GM12878 (cell line): ENCODE results near the gene SMO. TPM values are rescaled to one million over a fixed set of nuclear protein-coding genes. Genes with fewer than 3 reads are reported as not detected.

Experiments used
- ATAC-seq: fragments of 200-7000 bp; cut with Tn5 transposase; 3 replicates; pipeline ENCODE4 v1.9.1; 2020; ENCODE audit warnings: mild to moderate bottlenecking, moderate library complexity
- BruUV-seq: library from RNA; stranded (reverse); fragments of 400-500 nt; replicated peaks from 2 replicates; lab custom pipeline; 2021; lab: Mats Ljungman, UMichigan
- CTCF ChIA-PET: fragments of 300-600 bp; sonication (Branson Sonifier 250); formaldehyde crosslinking; extraction: SDS; loops from one replicate; lab custom pipeline; 2021; ENCODE audit warnings: inconsistent platforms; lab: Yijun Ruan, JAX
- POLR2A ChIA-PET: fragments of 350-600 bp; formaldehyde crosslinking; extraction: SDS; loops from one replicate; lab custom pipeline; 2021; ENCODE audit warnings: inconsistent platforms; lab: Charles Lee
- RAD21 ChIA-PET: fragments of 300-600 bp; sonication (Branson Sonifier 250); formaldehyde crosslinking; loops from one replicate; lab custom pipeline; 2023; ENCODE audit warnings: antibody characterized with exemption; ENCODE audit not compliant: unreplicated experiment; lab: Charles Lee
- SMC1A ChIA-PET: fragments of 300-600 bp; sonication (Branson Sonifier 250); formaldehyde crosslinking; loops from one replicate; lab custom pipeline; 2023; ENCODE audit not compliant: unreplicated experiment, uncharacterized antibody; lab: Charles Lee
- DNase-seq: peaks from one replicate; pipeline ENCODE4 v3.0.0-alpha.2; 2011; ENCODE audit warnings: low read depth, low spot score
- FAIRE-seq: peaks from 3 replicates; lab custom pipeline; 2011; peaks lifted over from hg19 to GRCh38; lab: Jason Lieb, UNC
- H2AFZ ChIP-seq: 2 replicates; pipeline ENCODE4 v1.6.0; 2011; ENCODE audit warnings: low read depth, low read length, control low read depth; ENCODE audit not compliant: control insufficient read depth
- H3K27ac ChIP-seq: 2 replicates; pipeline ENCODE4 v1.5.1; 2011; ENCODE audit warnings: control low read depth; ENCODE audit not compliant: control insufficient read depth, insufficient read depth
- H3K27me3 ChIP-seq, 2 experiments: replicated peaks in 1 of 2; 2 replicates each; pipeline versions ENCODE4 v1.6.0 to v1.6.1; 2011; ENCODE audit warnings: low read length in 1 of 2; ENCODE audit not compliant: control insufficient read depth in 2 of 2, insufficient read depth in 2 of 2
- H3K36me3 ChIP-seq, 2 experiments: 2 replicates each; pipeline ENCODE4 v1.5.1; 2011; ENCODE audit warnings: low read length in 1 of 2; ENCODE audit not compliant: control insufficient read depth in 2 of 2, insufficient read depth in 2 of 2
- H3K4me1 ChIP-seq: 2 replicates; pipeline ENCODE4 v1.6.1; 2011; ENCODE audit warnings: mild to moderate bottlenecking, low read length, moderate library complexity, mixed read lengths; ENCODE audit not compliant: control insufficient read depth, insufficient read depth
- H3K4me2 ChIP-seq: 2 replicates; pipeline ENCODE4 v1.6.0; 2011; ENCODE audit warnings: control low read depth; ENCODE audit not compliant: control insufficient read depth, insufficient read depth
- H3K4me3 ChIP-seq: fragments of 200-600 bp; sonication (generic); 2 replicates; pipeline ENCODE4 v1.5.1; 2016
- H3K79me2 ChIP-seq: 2 replicates; pipeline ENCODE4 v1.6.0; 2011; ENCODE audit warnings: low read length; ENCODE audit not compliant: control insufficient read depth, insufficient read depth
- H3K9ac ChIP-seq: 2 replicates; pipeline ENCODE4 v1.8.0; 2011; ENCODE audit warnings: low read length, control low read depth, mixed read lengths; ENCODE audit not compliant: control insufficient read depth, insufficient read depth
- H3K9me3 ChIP-seq: replicated peaks from 3 replicates; pipeline ENCODE4 v1.5.1; 2011; ENCODE audit warnings: mild to moderate bottlenecking, low read length; ENCODE audit not compliant: control insufficient read depth, insufficient read depth
- H4K20me1 ChIP-seq: 2 replicates; pipeline ENCODE4 v1.6.0; 2011; ENCODE audit not compliant: control insufficient read depth, insufficient read depth
- ZNF274 ChIP-seq: IDR thresholded peaks from one replicate; pipeline ENCODE4 v1.8.0; 2011; ENCODE audit not compliant: insufficient read length, insufficient read depth
- WGBS: methylation state at CpG from one replicate; pipeline ENCODE4 v1.1.6; 2016; ENCODE audit warnings: low lambda C conversion rate; ENCODE audit not compliant: insufficient replicate concordance, insufficient coverage; ENCODE audit errors: missing lambda C conversion rate; 5-methylcytosine and 5-hydroxymethylcytosine counted together
- in situ Hi-C: fragments of 300-500 bp; cut with MboI; formaldehyde crosslinking; loops from 9 replicates; pipeline ENCODE4 v1.14.3; 2018; ENCODE audit warnings: mixed read lengths
- intact Hi-C: fragments of 100-400 bp; cut with micrococcal nuclease; formaldehyde crosslinking; loops from one replicate; pipeline ENCODE4 v1.14.2; 2022; ENCODE audit not compliant: unreplicated experiment
- polyA plus RNA-seq, 11 experiments: library from polyadenylated mRNA; depleted of rRNA in 4 of 11; unstranded in 6 of 11; stranded (reverse) in 5 of 11; fragments of >200 nt; fragmentation: Nextera tagmentation in 4 of 11; fragmentation: Illumina TruSeq in 1 of 11; extraction: Ambion mirVana in 4 of 11; extraction: Trizol in 1 of 11; gene quantifications; 1 replicate in 1 of 11; 2 replicates in 10 of 11; pipeline versions ENCODE4 v1.2.1 to v1.2.3, GENCODE V29; 2011 to 2016; ENCODE audit warnings: inconsistent platforms in 2 of 11, missing spikeins in 2 of 11, low read depth in 1 of 11
- total RNA-seq, 4 experiments: library from RNA; depleted of rRNA in 3 of 4; stranded (reverse); fragments of >200 nt in 3 of 4; fragmentation: Illumina TruSeq in 1 of 4; extraction: Trizol in 1 of 4; gene quantifications; 2 replicates each; pipeline versions ENCODE4 v1.2.1 to v1.2.3, GENCODE V29; 2013 to 2021
- TF ChIP-seq, protein P1 (sequence below), 3 experiments: IDR thresholded peaks in 2 of 3; conservative IDR thresholded peaks in 1 of 3; 2 replicates each; pipeline ENCODE4 v1.5.1; 2011; ENCODE audit warnings: low read depth in 3 of 3, low read length in 3 of 3, mild to moderate bottlenecking in 3 of 3, control low read depth in 2 of 3, moderate library complexity in 2 of 3, inconsistent platforms in 1 of 3, mixed read lengths in 1 of 3; ENCODE audit not compliant: control insufficient read depth in 2 of 3, insufficient read depth in 1 of 3; ENCODE audit errors: extremely low read depth in 1 of 3

Gene SMO
- total and polyA plus RNA-seq, 10 of the 15 experiments (the other 5 are each of a cell fraction or from before 2014, with no cell fraction given): 0.40 to 11.2 (median 2.6) TPM

GRCh38 chr7:129193892-129194291 lies 5.5 kb downstream of the SMO start:
- CTCF ChIA-PET: interaction anchor here (1.2 to 1.3 kb wide), 2 partner anchors 12 to 30 kb away, joined by 3 to 5 read pairs; no protein-coding TSS in a partner anchor

More at GRCh38 chr7:129193892-129194291, 5.5 kb downstream of the SMO start:
- Histone ChIP-seq H3K36me3 (no peaks in the 10 kb centered on the region), H4K20me1 (no peaks in the 10 kb centered on the region), H3K4me1 (peaks cover 3% of the 10 kb centered on the region; the same call in 1 of the 2 replicates), H3K27me3 (0 out of 4 replicates have a peak, but pooled peaks cover 0 to 1% of the 10 kb centered on the region in 2 experiments), H3K4me3 (no peak overlapping the region), H3K4me2 (no peak overlapping the region), H2AFZ (no peak overlapping the region), H3K27ac (no peak overlapping the region), H3K9ac (no peak overlapping the region), H3K9me3 (no peaks in the 10 kb centered on the region; the same call in 2 of the 3 replicates), H3K79me2 (no peaks in the 10 kb centered on the region; the same call in 1 of the 2 replicates)
- FAIRE-seq (no peak), DNase-seq (no peak), ATAC-seq (no peak)
- WGBS: 87% methylated on average over 3 of the region's 3 CpGs
- TF ChIP-seq ZNF274: no peak
- TF ChIP-seq, protein P1, sequence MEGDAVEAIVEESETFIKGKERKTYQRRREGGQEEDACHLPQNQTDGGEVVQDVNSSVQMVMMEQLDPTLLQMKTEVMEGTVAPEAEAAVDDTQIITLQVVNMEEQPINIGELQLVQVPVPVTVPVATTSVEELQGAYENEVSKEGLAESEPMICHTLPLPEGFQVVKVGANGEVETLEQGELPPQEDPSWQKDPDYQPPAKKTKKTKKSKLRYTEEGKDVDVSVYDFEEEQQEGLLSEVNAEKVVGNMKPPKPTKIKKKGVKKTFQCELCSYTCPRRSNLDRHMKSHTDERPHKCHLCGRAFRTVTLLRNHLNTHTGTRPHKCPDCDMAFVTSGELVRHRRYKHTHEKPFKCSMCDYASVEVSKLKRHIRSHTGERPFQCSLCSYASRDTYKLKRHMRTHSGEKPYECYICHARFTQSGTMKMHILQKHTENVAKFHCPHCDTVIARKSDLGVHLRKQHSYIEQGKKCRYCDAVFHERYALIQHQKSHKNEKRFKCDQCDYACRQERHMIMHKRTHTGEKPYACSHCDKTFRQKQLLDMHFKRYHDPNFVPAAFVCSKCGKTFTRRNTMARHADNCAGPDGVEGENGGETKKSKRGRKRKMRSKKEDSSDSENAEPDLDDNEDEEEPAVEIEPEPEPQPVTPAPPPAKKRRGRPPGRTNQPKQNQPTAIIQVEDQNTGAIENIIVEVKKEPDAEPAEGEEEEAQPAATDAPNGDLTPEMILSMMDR (IDR thresholded peaks at IDR 0.05 in 2 of 3, conservative IDR thresholded peaks at IDR 0.05 in 1 of 3; ENCODE audit: control insufficient read depth in 2 of 3, extremely low read depth in 1 of 3, insufficient read depth in 1 of 3, low read depth in 3 of 3, low read length in 3 of 3): no peak
- ChIA-PET POLR2A (no interaction called here), SMC1A (interaction anchor here (0.6 to 1.3 kb wide), 2 partner anchors 30 to 250 kb away, joined by 3 read pairs; no protein-coding TSS in a partner anchor), RAD21 (interaction anchor here (1.5 kb wide), 1 partner anchor 13 kb away, joined by 3 read pairs; no protein-coding TSS in a partner anchor)
- no TSS peak for BruUV-seq
- in situ Hi-C loops (no loop called here), intact Hi-C loops (no loop called here)
